HepG2 (cell line): ENCODE measurements around the gene KANK3. TPM values are rescaled to one million over a fixed set of nuclear protein-coding genes. Genes with fewer than 3 reads are reported as not detected.
A peak's percentile ranks its signal among the peaks of the same experiment; 100 is the strongest.

Source experiments
- AGO2 ChIP-seq: fragments of 200-400 bp; formaldehyde crosslinking; optimal IDR thresholded peaks from 2 replicates; pipeline ENCODE3; 2017; ENCODE audit warnings: mild to moderate bottlenecking, low read depth, low read length, moderate library complexity
- CEBPB ChIP-seq: IDR thresholded peaks from 2 replicates; pipeline ENCODE4 v1.6.1; 2011; ENCODE audit warnings: low read depth, low read length, improper control_type of control experiment, borderline replicate concordance
- CENPX ChIP-seq: sonication (generic); formaldehyde crosslinking; IDR thresholded peaks from 2 replicates; pipeline ENCODE4 v1.9.0; 2021; ENCODE audit warnings: mild to moderate bottlenecking, missing genetic modification reagents, moderate library complexity
- GTF2F1 ChIP-seq: fragments of 150-350 bp; IDR thresholded peaks from 2 replicates; pipeline ENCODE4 v1.6.1; 2014; ENCODE audit warnings: low read length
- ISX ChIP-seq: sonication (generic); formaldehyde crosslinking; conservative IDR thresholded peaks from 2 replicates; pipeline ENCODE4 v1.5.0; 2020; ENCODE audit warnings: missing genetic modification reagents
- KAT7 ChIP-seq: IDR thresholded peaks from 2 replicates; pipeline ENCODE4 v1.6.1; 2018; ENCODE audit warnings: borderline replicate concordance, missing compliant biosample characterization
- KDM2A ChIP-seq: sonication (generic); formaldehyde crosslinking; IDR thresholded peaks from 2 replicates; pipeline ENCODE4 v1.4.0; 2020; ENCODE audit warnings: low read depth, missing genetic modification reagents, borderline replicate concordance
- MED8 ChIP-seq: sonication (generic); formaldehyde crosslinking; IDR thresholded peaks from 2 replicates; pipeline ENCODE4 v1.8.1; 2023; ENCODE audit warnings: mild to moderate bottlenecking, missing genetic modification reagents; ENCODE audit not compliant: insufficient replicate concordance
- PAF1 ChIP-seq: IDR thresholded peaks from 2 replicates; pipeline ENCODE4 v1.6.1; 2016; ENCODE audit warnings: missing genetic modification reagents, missing compliant biosample characterization
- SRY ChIP-seq: sonication (generic); formaldehyde crosslinking; IDR thresholded peaks from 2 replicates; pipeline ENCODE4 v1.8.0; 2022; ENCODE audit warnings: mild to moderate bottlenecking, missing genetic modification reagents
- TBP ChIP-seq: sonication (generic); formaldehyde crosslinking; IDR thresholded peaks from 2 replicates; pipeline ENCODE4 v1.5.0; 2020; ENCODE audit warnings: missing genetic modification reagents
- TEAD2 ChIP-seq: sonication (generic); formaldehyde crosslinking; IDR thresholded peaks from 2 replicates; pipeline ENCODE4 v1.9.0; 2021; ENCODE audit warnings: missing genetic modification reagents
- ZBTB10 ChIP-seq: sonication (generic); formaldehyde crosslinking; IDR thresholded peaks from 2 replicates; pipeline ENCODE4 v1.4.0; 2020; ENCODE audit warnings: missing genetic modification reagents, borderline replicate concordance
- ZBTB42 ChIP-seq: sonication (generic); formaldehyde crosslinking; IDR thresholded peaks from 2 replicates; pipeline ENCODE4 v1.5.0; 2020; ENCODE audit warnings: mild to moderate bottlenecking, missing genetic modification reagents
- ZNF383 ChIP-seq: sonication (generic); formaldehyde crosslinking; IDR thresholded peaks from 2 replicates; pipeline ENCODE4 v1.4.0; 2020; ENCODE audit warnings: missing genetic modification reagents, mild to moderate bottlenecking, borderline replicate concordance
- polyA plus RNA-seq, 8 experiments: library from polyadenylated mRNA; depleted of rRNA in 3 of 8; stranded (reverse) in 7 of 8; unstranded in 1 of 8; fragments of >200 nt; fragmentation: Illumina TruSeq in 4 of 8; extraction: Trizol in 4 of 8; gene quantifications; 2 replicates each; pipeline versions ENCODE4 v1.2.1 to v1.2.3, GENCODE V29; 2011 to 2016; ENCODE audit warnings: low read depth in 4 of 8, missing spikeins in 1 of 8, mixed read lengths in 1 of 8; ENCODE audit not compliant: insufficient read depth in 1 of 8
- total RNA-seq, 5 experiments: library from RNA; depleted of rRNA; stranded (reverse); fragments of >200 nt; fragmentation: Illumina TruSeq; extraction: Trizol; gene quantifications; 2 replicates each; pipeline ENCODE4 v1.2.3, GENCODE V29; 2016; ENCODE audit warnings: low read depth in 1 of 5
- TF ChIP-seq, protein P1 (sequence below): IDR thresholded peaks from 2 replicates; pipeline ENCODE4 v1.6.1; 2012; ENCODE audit warnings: inconsistent platforms
- TF ChIP-seq, protein P2 (sequence below): sonication (generic); formaldehyde crosslinking; IDR thresholded peaks from 2 replicates; pipeline ENCODE4 v1.5.0; 2020; ENCODE audit warnings: mild to moderate bottlenecking, missing genetic modification reagents, borderline replicate concordance
- TF ChIP-seq, protein P3 (sequence below): sonication (generic); formaldehyde crosslinking; IDR thresholded peaks from 2 replicates; pipeline ENCODE4 v1.4.0; 2020; ENCODE audit warnings: mild to moderate bottlenecking, missing genetic modification reagents
- TF ChIP-seq, protein P4 (sequence below): sonication (generic); formaldehyde crosslinking; conservative IDR thresholded peaks from 2 replicates; pipeline ENCODE4 v1.4.0; 2020; ENCODE audit warnings: mild to moderate bottlenecking, missing genetic modification reagents, moderate library complexity

The KANK3 gene
- total and polyA plus RNA-seq, 2 of the 13 experiments (the other 11 are each of a cell fraction or from before 2014, with no cell fraction given): 0.15 to 0.20 TPM

DNA sequence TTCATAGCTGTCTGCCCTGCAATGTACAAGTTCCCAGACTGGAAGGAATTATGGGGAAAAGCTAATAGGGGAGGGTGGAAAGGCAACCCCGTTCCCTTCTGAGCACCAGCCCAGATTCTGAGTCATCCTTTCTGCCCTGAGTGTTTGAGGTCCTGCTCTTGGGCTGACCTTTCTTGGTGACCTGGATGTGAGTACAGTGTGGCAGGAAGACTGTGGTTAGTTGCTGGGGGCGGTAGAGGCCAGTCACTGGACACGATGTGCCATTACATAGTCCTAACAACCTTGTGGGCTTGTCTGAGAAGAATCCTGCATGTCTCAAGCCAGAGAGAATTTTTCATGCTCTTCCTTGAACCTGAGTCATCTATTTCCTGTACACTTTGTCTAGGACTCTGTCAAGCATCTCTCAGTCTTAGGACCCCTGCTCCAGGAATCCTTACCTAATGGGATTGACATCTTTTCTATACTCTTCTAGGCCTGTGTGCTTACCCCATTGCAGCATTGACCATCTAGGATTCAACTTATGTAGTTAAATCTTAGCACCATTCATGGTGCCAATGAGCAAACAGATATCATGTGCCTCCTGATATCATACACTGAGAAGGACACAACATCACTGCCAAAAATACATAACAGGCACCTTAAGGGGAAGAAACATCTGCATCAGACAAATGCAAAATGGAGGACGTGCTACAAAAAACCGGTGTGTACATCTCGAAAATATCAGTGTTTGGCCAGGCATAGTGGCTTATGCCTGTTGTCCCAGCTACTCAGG is 12.8 kb upstream of the KANK3 start (continued):
- TF ChIP-seq ZBTB10: no peak
- no peak for TF ChIP-seq MED8
- no peak for TF ChIP-seq GTF2F1
- TF ChIP-seq PAF1 (CRISPR knock-in tag): no peak
- no peak for TF ChIP-seq AGO2
- TF ChIP-seq, protein P1, sequence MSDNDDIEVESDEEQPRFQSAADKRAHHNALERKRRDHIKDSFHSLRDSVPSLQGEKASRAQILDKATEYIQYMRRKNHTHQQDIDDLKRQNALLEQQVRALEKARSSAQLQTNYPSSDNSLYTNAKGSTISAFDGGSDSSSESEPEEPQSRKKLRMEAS: 0 out of 2 replicates have a peak, but pooled peaks have one; percentile 25
- no peak for TF ChIP-seq ZBTB42 (CRISPR knock-in tag)
- TF ChIP-seq KAT7 (CRISPR knock-in tag): no peak
- TF ChIP-seq, protein P2, sequence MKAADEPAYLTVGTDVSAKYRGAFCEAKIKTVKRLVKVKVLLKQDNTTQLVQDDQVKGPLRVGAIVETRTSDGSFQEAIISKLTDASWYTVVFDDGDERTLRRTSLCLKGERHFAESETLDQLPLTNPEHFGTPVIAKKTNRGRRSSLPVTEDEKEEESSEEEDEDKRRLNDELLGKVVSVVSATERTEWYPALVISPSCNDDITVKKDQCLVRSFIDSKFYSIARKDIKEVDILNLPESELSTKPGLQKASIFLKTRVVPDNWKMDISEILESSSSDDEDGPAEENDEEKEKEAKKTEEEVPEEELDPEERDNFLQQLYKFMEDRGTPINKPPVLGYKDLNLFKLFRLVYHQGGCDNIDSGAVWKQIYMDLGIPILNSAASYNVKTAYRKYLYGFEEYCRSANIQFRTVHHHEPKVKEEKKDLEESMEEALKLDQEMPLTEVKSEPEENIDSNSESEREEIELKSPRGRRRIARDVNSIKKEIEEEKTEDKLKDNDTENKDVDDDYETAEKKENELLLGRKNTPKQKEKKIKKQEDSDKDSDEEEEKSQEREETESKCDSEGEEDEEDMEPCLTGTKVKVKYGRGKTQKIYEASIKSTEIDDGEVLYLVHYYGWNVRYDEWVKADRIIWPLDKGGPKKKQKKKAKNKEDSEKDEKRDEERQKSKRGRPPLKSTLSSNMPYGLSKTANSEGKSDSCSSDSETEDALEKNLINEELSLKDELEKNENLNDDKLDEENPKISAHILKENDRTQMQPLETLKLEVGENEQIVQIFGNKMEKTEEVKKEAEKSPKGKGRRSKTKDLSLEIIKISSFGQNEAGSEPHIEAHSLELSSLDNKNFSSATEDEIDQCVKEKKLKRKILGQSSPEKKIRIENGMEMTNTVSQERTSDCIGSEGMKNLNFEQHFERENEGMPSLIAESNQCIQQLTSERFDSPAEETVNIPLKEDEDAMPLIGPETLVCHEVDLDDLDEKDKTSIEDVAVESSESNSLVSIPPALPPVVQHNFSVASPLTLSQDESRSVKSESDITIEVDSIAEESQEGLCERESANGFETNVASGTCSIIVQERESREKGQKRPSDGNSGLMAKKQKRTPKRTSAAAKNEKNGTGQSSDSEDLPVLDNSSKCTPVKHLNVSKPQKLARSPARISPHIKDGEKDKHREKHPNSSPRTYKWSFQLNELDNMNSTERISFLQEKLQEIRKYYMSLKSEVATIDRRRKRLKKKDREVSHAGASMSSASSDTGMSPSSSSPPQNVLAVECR (CRISPR knock-in tag): peak; percentile 14; the same call in 1 of the 2 replicates
- TF ChIP-seq TBP (CRISPR knock-in tag): no peak
- TF ChIP-seq ISX (CRISPR knock-in tag): no peak
- no peak for TF ChIP-seq SRY (CRISPR knock-in tag)
- TF ChIP-seq, protein P3, sequence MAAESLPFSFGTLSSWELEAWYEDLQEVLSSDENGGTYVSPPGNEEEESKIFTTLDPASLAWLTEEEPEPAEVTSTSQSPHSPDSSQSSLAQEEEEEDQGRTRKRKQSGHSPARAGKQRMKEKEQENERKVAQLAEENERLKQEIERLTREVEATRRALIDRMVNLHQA (CRISPR knock-in tag): no peak
- no peak for TF ChIP-seq CEBPB
- 0 out of 2 replicates have a peak, but pooled peaks have one; percentile 30 for TF ChIP-seq KDM2A (CRISPR knock-in tag)
- no peak for TF ChIP-seq CENPX (CRISPR knock-in tag)
- no peak for TF ChIP-seq TEAD2 (CRISPR knock-in tag)
- no peak for TF ChIP-seq ZNF383 (CRISPR knock-in tag)
- TF ChIP-seq, protein P4, sequence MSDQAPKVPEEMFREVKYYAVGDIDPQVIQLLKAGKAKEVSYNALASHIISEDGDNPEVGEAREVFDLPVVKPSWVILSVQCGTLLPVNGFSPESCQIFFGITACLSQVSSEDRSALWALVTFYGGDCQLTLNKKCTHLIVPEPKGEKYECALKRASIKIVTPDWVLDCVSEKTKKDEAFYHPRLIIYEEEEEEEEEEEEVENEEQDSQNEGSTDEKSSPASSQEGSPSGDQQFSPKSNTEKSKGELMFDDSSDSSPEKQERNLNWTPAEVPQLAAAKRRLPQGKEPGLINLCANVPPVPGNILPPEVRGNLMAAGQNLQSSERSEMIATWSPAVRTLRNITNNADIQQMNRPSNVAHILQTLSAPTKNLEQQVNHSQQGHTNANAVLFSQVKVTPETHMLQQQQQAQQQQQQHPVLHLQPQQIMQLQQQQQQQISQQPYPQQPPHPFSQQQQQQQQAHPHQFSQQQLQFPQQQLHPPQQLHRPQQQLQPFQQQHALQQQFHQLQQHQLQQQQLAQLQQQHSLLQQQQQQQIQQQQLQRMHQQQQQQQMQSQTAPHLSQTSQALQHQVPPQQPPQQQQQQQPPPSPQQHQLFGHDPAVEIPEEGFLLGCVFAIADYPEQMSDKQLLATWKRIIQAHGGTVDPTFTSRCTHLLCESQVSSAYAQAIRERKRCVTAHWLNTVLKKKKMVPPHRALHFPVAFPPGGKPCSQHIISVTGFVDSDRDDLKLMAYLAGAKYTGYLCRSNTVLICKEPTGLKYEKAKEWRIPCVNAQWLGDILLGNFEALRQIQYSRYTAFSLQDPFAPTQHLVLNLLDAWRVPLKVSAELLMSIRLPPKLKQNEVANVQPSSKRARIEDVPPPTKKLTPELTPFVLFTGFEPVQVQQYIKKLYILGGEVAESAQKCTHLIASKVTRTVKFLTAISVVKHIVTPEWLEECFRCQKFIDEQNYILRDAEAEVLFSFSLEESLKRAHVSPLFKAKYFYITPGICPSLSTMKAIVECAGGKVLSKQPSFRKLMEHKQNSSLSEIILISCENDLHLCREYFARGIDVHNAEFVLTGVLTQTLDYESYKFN (CRISPR knock-in tag): peak; percentile 64
